ENCODE results near the gene YRDC. TPM values are rescaled to one million over a fixed set of nuclear protein-coding genes. Genes with fewer than 3 reads are reported as not detected.
"Not testable (repeated sequence)": the region's sequence is repeated elsewhere in the genome, so short reads cannot be mapped to it uniquely, and the experiment has no call there.

YRDC gene
- total RNA-seq, 1 experiment from 2014 or later = 65.5 TPM

GRCh38 chr1:37776946-37777516 is 31.0 kb downstream of the YRDC start:
- no peak for DNase-seq (ENCODE audit: low read depth)

- not testable (repeated sequence) for DNase-seq (ENCODE audit: low read depth)
Measured at GRCh38 chr1:37771440-37771839, 36.6 kb downstream of the YRDC start.

GRCh38 chr1:37767488-37767887 is 40.5 kb downstream of the YRDC start:
- no peak for DNase-seq (ENCODE audit: low read depth)

- DNase-seq (ENCODE audit: low read depth) = no peak
Measured at GRCh38 chr1:37765916-37766664, 41.9 kb downstream of the YRDC start.

- DNase-seq (ENCODE audit: low read depth) = no peak
Measured at GRCh38 chr1:37764888-37765441, 43.0 kb downstream of the YRDC start, which contains the start of gene EPHA10. TSS of gene EPHA10 (minus strand) at chr1:37765120. CDS start at chr1:37765066, 54 bp downstream.

GRCh38 chr1:37764414-37764825 is 43.6 kb downstream of the YRDC start:
- DNase-seq (ENCODE audit: low read depth) = no peak

GRCh38 chr1:37763791-37764413 is 44.1 kb downstream of the YRDC start:
- no peak for DNase-seq (ENCODE audit: low read depth)

GRCh38 chr1:37762516-37762915 is 45.5 kb downstream of the YRDC start:
- no peak for DNase-seq (ENCODE audit: low read depth)

GRCh38 chr1:37761416-37762095 is 46.5 kb downstream of the YRDC start:
- DNase-seq (ENCODE audit: low read depth) = no peak

GRCh38 chr1:37759451-37759850 is 48.6 kb downstream of the YRDC start:
- no peak for DNase-seq (ENCODE audit: low read depth)

GRCh38 chr1:37755951-37756560 is 52.0 kb downstream of the YRDC start:
- DNase-seq (ENCODE audit: low read depth) = no peak

- no peak for DNase-seq (ENCODE audit: low read depth)
Measured at GRCh38 chr1:37755290-37755689, 52.7 kb downstream of the YRDC start.

- no peak for DNase-seq (ENCODE audit: low read depth)
Measured at GRCh38 chr1:37753473-37754321, 54.3 kb downstream of the YRDC start.

Other genes with a start within 250 kb of the YRDC start
- gene GNL2, start 212.3 kb downstream of the YRDC start, total RNA-seq (2014; rRNA removed; shearing (Covaris generic)) = 105 and 111 TPM in 2 replicates
- not detected in 2 replicates for gene RSPO1, start 173.3 kb downstream of the YRDC start, total RNA-seq (2014; rRNA removed; shearing (Covaris generic))
- 29.3 and 38.4 TPM in 2 replicates for gene CDCA8, start 115.7 kb downstream of the YRDC start, total RNA-seq (2014; rRNA removed; shearing (Covaris generic))
- 0.06 TPM in 1 of 2 replicates, not detected in the other for gene EPHA10, start 43.1 kb downstream of the YRDC start, total RNA-seq (2014; rRNA removed; shearing (Covaris generic))
- gene MANEAL, start 14.4 kb downstream of the YRDC start, total RNA-seq (2014; rRNA removed; shearing (Covaris generic)) = 18.6 and 21.6 TPM in 2 replicates
- 70.7 and 79.1 TPM in 2 replicates for gene C1orf122, start 418 bp downstream of the YRDC start, total RNA-seq (2014; rRNA removed; shearing (Covaris generic))
- gene MTF1, start 51.4 kb upstream of the YRDC start, total RNA-seq (2014; rRNA removed; shearing (Covaris generic)) = 2.4 and 3.1 TPM in 2 replicates
- gene INPP5B, start 138.8 kb upstream of the YRDC start, total RNA-seq (2014; rRNA removed; shearing (Covaris generic)) = 18.1 and 21.8 TPM in 2 replicates
- gene SF3A3, start 181.8 kb upstream of the YRDC start, total RNA-seq (2014; rRNA removed; shearing (Covaris generic)) = 139 and 142 TPM in 2 replicates
- 21.6 and 36.0 TPM in 2 replicates for gene FHL3, start 197.3 kb upstream of the YRDC start, total RNA-seq (2014; rRNA removed; shearing (Covaris generic))
- gene UTP11, start 204.5 kb upstream of the YRDC start, total RNA-seq (2014; rRNA removed; shearing (Covaris generic)) = 105 and 115 TPM in 2 replicates
- not detected in 2 replicates for gene POU3F1, start 238.6 kb upstream of the YRDC start, total RNA-seq (2014; rRNA removed; shearing (Covaris generic))

All from HT1080 (cell line).